BLaER1 treated with 17β-estradiol and CSF1 and Interleukin-3, amounts not matched to agents 10 nM and 100 nM (cell line): ENCODE measurements around the gene GRID1.

Experiments
- H3K27ac ChIP-seq, 11 experiments: shearing (Covaris generic); formaldehyde crosslinking; 2 replicates each; pipeline ENCODE4 v1.8.1; 2022
- H3K27me3 ChIP-seq, 11 experiments: shearing (Covaris generic); formaldehyde crosslinking; 2 replicates each; pipeline ENCODE4 v1.8.1; 2022
- H3K36me3 ChIP-seq, 11 experiments: shearing (Covaris generic); formaldehyde crosslinking; 2 replicates each; pipeline ENCODE4 v1.8.1; 2022
- H3K4me1 ChIP-seq, 10 experiments: shearing (Covaris generic); formaldehyde crosslinking; 2 replicates each; pipeline ENCODE4 v1.8.1; 2022
- H3K4me2 ChIP-seq, 11 experiments: shearing (Covaris generic); formaldehyde crosslinking; 2 replicates each; pipeline ENCODE4 v1.8.1; 2022
- H3K4me3 ChIP-seq, 10 experiments: shearing (Covaris generic); formaldehyde crosslinking; 2 replicates each; pipeline ENCODE4 v1.8.1; 2022
- H3K9ac ChIP-seq, 11 experiments: shearing (Covaris generic); formaldehyde crosslinking; 2 replicates each; pipeline ENCODE4 v1.8.1; 2022
- H3K9me3 ChIP-seq, 11 experiments: shearing (Covaris generic); formaldehyde crosslinking; replicated peaks in 1 of 11; 2 replicates each; pipeline ENCODE4 v1.8.1; 2022
- H4K20me1 ChIP-seq, 11 experiments: shearing (Covaris generic); formaldehyde crosslinking; 2 replicates each; pipeline ENCODE4 v1.8.1; 2022
- Cebpa-rat ChIP-seq, 11 experiments: shearing (Covaris generic); IDR thresholded peaks; 2 replicates each; pipeline ENCODE4 v1.8.1; 2022

GRID1 gene

DNA sequence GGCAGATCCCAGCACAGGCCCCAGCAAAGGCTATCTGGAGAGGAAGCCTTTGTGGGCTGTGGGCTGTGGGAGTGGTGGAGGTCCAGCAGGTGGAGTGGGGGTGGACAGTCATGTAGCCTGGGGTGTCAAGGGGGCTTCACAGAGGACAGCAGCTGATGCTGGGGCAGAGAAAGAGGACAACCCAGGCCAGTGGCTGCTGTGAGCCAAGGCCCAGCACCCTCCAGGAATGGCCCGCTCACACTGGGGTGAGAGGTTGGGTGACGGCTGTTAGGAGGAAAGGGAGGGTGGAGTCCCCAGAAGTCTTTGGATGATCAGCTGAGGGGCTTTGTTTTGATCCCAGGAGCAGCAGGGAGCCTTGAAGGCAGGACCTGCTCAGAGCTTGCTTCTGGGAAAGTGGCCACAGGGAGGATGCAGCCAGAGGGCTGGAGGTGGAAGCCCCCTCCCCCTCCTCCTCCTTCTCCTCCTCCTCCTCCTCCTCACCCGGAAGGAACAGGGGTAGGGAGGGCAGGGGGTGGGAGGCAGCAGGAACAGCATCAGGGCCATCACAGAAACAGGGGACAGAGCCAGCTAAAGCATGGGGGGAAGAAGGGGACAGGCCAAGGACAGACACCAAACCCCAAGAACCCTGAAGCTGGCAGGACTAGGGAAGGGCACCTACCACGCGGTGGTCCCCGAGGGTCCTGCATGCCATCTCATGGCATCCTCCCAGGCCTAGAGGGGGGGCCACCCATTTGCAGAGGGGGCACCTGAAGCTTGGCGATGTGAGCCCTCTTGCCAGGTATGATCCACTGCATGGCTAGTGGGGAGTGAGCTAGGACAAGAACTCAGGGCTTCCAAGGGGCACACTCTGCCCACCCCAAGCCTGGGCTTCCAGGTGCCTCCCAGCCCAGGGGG, 144.9 kb downstream of the GRID1 start:
- H3K36me3 ChIP-seq: no peaks in the 10 kb centered on the region
- no peak overlapping the region for H3K9ac ChIP-seq
- H3K4me3 ChIP-seq: no peak overlapping the region
- TF ChIP-seq Cebpa-rat (IDR thresholded peaks at IDR 0.05): no peak
- no peaks in the 10 kb centered on the region for H3K9me3 ChIP-seq
- H3K4me2 ChIP-seq: peak overlapping the region in 7 of 11 experiments; percentile 10 to 38 (median 21); a peak in 4 of 22 replicates
- peaks cover 0 to 4% (median 0%) of the 10 kb centered on the region in 11 experiments; a peak in 1 of 22 replicates for H4K20me1 ChIP-seq
- H3K27ac ChIP-seq: no peak overlapping the region
- no peaks in the 10 kb centered on the region for H3K27me3 ChIP-seq
- H3K4me1 ChIP-seq: peaks cover 11 to 37% (median 20%) of the 10 kb centered on the region in 10 experiments; a peak in 19 of 20 replicates

GRCh38 chr10:86220626-86221025, 146.0 kb downstream of the GRID1 start:
- no peak overlapping the region for H3K9ac ChIP-seq
- H3K9me3 ChIP-seq: no peaks in the 10 kb centered on the region
- H4K20me1 ChIP-seq: peaks cover 0 to 7% (median 0%) of the 10 kb centered on the region in 11 experiments; a peak in 1 of 22 replicates
- H3K27me3 ChIP-seq: no peaks in the 10 kb centered on the region
- H3K27ac ChIP-seq: no peak overlapping the region
- H3K4me1 ChIP-seq: peaks cover 9 to 32% (median 20%) of the 10 kb centered on the region in 10 experiments; a peak in 19 of 20 replicates
- no peak for TF ChIP-seq Cebpa-rat (IDR thresholded peaks at IDR 0.05)
- H3K4me2 ChIP-seq: no peak overlapping the region
- H3K4me3 ChIP-seq: no peak overlapping the region
- no peaks in the 10 kb centered on the region for H3K36me3 ChIP-seq

GRCh38 chr10:86219271-86219670, 147.3 kb downstream of the GRID1 start:
- Histone ChIP-seq H3K9ac (no peak overlapping the region), H3K4me3 (no peak overlapping the region), H4K20me1 (peaks cover 0 to 7% (median 0%) of the 10 kb centered on the region in 11 experiments; a peak in 1 of 22 replicates), H3K27me3 (no peaks in the 10 kb centered on the region), H3K9me3 (no peaks in the 10 kb centered on the region), H3K4me1 (peaks cover 0 to 21% (median 18%) of the 10 kb centered on the region in 10 experiments; a peak in 12 of 20 replicates), H3K4me2 (no peak overlapping the region), H3K36me3 (no peaks in the 10 kb centered on the region), H3K27ac (no peak overlapping the region)
- TF ChIP-seq Cebpa-rat (IDR thresholded peaks at IDR 0.05): no peak

GRCh38 chr10:86218842-86219241, 147.8 kb downstream of the GRID1 start:
- H3K9ac ChIP-seq: no peak overlapping the region
- H3K9me3 ChIP-seq: no peaks in the 10 kb centered on the region
- peaks cover 0 to 7% (median 0%) of the 10 kb centered on the region in 11 experiments; a peak in 1 of 22 replicates for H4K20me1 ChIP-seq
- H3K36me3 ChIP-seq: no peaks in the 10 kb centered on the region
- H3K4me3 ChIP-seq: no peak overlapping the region
- H3K4me2 ChIP-seq: no peak overlapping the region
- H3K27ac ChIP-seq: no peak overlapping the region
- peaks cover 0 to 21% (median 18%) of the 10 kb centered on the region in 10 experiments; a peak in 11 of 20 replicates for H3K4me1 ChIP-seq
- H3K27me3 ChIP-seq: no peaks in the 10 kb centered on the region
- no peak for TF ChIP-seq Cebpa-rat (IDR thresholded peaks at IDR 0.05)

GRCh38 chr10:86218160-86218559, 148.4 kb downstream of the GRID1 start:
- Histone ChIP-seq H3K9me3 (no peaks in the 10 kb centered on the region), H3K4me3 (no peak overlapping the region), H4K20me1 (peaks cover 0 to 7% (median 0%) of the 10 kb centered on the region in 11 experiments; a peak in 1 of 22 replicates), H3K9ac (no peak overlapping the region), H3K4me1 (peaks cover 0 to 20% (median 18%) of the 10 kb centered on the region in 10 experiments; a peak in 11 of 20 replicates), H3K27me3 (no peaks in the 10 kb centered on the region), H3K36me3 (no peaks in the 10 kb centered on the region), H3K27ac (no peak overlapping the region), H3K4me2 (no peak overlapping the region)
- no peak for TF ChIP-seq Cebpa-rat (IDR thresholded peaks at IDR 0.05)

- H3K4me3 ChIP-seq: no peak overlapping the region
- peaks cover 0 to 7% (median 0%) of the 10 kb centered on the region in 11 experiments; a peak in 1 of 22 replicates for H4K20me1 ChIP-seq
- no peak overlapping the region for H3K4me2 ChIP-seq
- H3K9me3 ChIP-seq: no peaks in the 10 kb centered on the region
- no peak overlapping the region for H3K27ac ChIP-seq
- no peaks in the 10 kb centered on the region for H3K27me3 ChIP-seq
- H3K36me3 ChIP-seq: no peaks in the 10 kb centered on the region
- no peak for TF ChIP-seq Cebpa-rat (IDR thresholded peaks at IDR 0.05)
- H3K9ac ChIP-seq: no peak overlapping the region
- peaks cover 0 to 14% (median 12%) of the 10 kb centered on the region in 10 experiments; a peak in 11 of 20 replicates for H3K4me1 ChIP-seq
Measured at GRCh38 chr10:86217371-86218080, 149.1 kb downstream of the GRID1 start.

DNA sequence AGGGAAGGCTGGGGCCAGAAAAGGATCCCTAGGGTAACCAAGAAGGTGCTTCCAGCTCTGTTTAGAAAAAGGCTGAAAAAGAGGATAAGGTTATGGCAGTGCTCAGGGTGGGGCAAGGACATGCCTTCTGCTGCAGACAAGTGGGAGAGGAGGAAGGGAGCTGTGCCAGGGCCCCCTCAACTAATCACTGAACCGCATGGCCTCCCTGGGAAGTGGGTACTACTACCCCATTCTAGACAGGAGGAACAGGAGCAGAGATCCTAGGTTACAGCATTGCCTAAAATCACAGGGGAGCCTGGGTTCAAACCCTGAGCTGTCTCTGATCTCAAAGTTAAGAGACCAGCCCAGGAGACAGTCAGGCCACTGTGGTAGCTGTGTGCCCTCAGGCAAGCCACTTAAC, 149.7 kb downstream of the GRID1 start:
- Histone ChIP-seq H3K27me3 (no peaks in the 10 kb centered on the region), H4K20me1 (peaks cover 0 to 11% (median 0%) of the 10 kb centered on the region in 11 experiments; a peak in 1 of 22 replicates)

DNA sequence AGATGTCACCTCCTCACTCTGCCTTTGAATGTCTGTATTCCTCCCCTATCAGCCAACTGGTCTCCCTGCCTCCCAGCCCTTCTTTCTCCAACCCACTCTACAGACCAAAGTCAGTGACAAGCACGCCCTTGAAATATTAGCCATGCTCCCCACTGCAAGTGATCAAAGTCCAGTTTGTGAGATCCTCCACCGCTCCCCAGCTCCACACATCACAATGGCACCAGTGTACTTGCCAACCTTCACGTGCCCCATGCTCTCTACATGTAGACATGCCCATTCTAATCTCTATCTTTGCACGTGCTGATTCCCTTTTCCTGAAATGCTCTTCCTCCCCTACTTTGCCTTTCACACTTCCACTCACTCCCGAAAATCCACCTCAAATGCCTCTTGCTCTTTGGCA, 150.9 kb downstream of the GRID1 start:
- Histone ChIP-seq H3K27ac (no peak overlapping the region), H3K4me3 (no peak overlapping the region), H3K4me1 (no peaks in the 10 kb centered on the region), H3K36me3 (no peaks in the 10 kb centered on the region), H3K4me2 (no peak overlapping the region), H4K20me1 (peaks cover 0 to 11% (median 0%) of the 10 kb centered on the region in 11 experiments; a peak in 1 of 22 replicates), H3K9ac (no peak overlapping the region), H3K9me3 (no peaks in the 10 kb centered on the region), H3K27me3 (no peaks in the 10 kb centered on the region)
- TF ChIP-seq Cebpa-rat (IDR thresholded peaks at IDR 0.05): no peak

More for the DNA sequence above, 149.7 kb downstream of the GRID1 start:
- Histone ChIP-seq H3K27ac (no peak overlapping the region), H3K4me1 (peaks cover 0 to 8% (median 5%) of the 10 kb centered on the region in 10 experiments; a peak in 10 of 20 replicates), H3K4me3 (no peak overlapping the region), H3K4me2 (no peak overlapping the region), H3K9me3 (no peaks in the 10 kb centered on the region), H3K36me3 (no peaks in the 10 kb centered on the region), H3K9ac (no peak overlapping the region)
- TF ChIP-seq Cebpa-rat (IDR thresholded peaks at IDR 0.05): no peak

DNA sequence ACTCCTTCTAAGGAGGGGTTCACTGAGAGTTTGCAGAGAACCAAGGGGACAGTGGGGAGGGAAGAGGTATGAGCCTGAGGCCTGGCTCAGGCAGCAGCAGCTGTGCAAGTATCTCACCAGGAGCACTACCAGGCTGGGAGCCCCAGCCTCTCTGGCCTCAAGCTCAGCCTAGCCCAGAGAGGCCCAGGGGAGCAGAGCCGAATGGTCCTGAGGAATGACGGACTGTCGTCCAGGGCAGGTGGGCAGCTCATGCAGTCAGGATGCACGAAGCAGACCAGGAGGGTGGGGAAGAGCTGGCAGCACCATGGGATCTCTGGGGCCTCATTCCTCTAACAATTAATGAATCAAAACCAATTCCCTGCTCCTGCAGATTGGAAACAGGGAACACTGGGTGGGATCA, 151.5 kb downstream of the GRID1 start:
- no peak overlapping the region for H3K4me3 ChIP-seq
- H3K27ac ChIP-seq: no peak overlapping the region
- TF ChIP-seq Cebpa-rat (IDR thresholded peaks at IDR 0.05): no peak
- no peak overlapping the region for H3K4me2 ChIP-seq
- no peaks in the 10 kb centered on the region for H3K27me3 ChIP-seq
- no peak overlapping the region for H3K9ac ChIP-seq
- H3K9me3 ChIP-seq: no peaks in the 10 kb centered on the region
- peaks cover 0 to 11% (median 0%) of the 10 kb centered on the region in 11 experiments; a peak in 1 of 22 replicates for H4K20me1 ChIP-seq
- H3K36me3 ChIP-seq: no peaks in the 10 kb centered on the region
- no peaks in the 10 kb centered on the region for H3K4me1 ChIP-seq
